Gastroesophageal sphincter (tissue), 3 donors: ENCODE data around the gene DNAAF1.

Source experiments
- EP300 ChIP-seq: sonication (generic); formaldehyde crosslinking; IDR thresholded peaks from one replicate; pipeline ENCODE4 v1.6.1; 2017; ENCODE audit warnings: antibody characterized with exemption, mild to moderate bottlenecking
- POLR2A ChIP-seq, 2 donors: fragments of 450-650 bp; IDR thresholded peaks; one replicate each; pipeline ENCODE4 v1.6.1; 2017; ENCODE audit warnings: antibody characterized with exemption in 2 of 2, mild to moderate bottlenecking in 2 of 2, moderate library complexity in 1 of 2
- TF ChIP-seq, protein P1 (sequence below), 4 experiments: fragments of 200-600 bp in 2 of 4; fragments of 450-650 bp in 2 of 4; sonication (generic) in 1 of 4; IDR thresholded peaks; one replicate each; pipeline ENCODE4 v1.5.1; 2017 to 2019; ENCODE audit warnings: antibody characterized with exemption in 4 of 4, mild to moderate bottlenecking in 2 of 4, moderate library complexity in 2 of 4

DNA sequence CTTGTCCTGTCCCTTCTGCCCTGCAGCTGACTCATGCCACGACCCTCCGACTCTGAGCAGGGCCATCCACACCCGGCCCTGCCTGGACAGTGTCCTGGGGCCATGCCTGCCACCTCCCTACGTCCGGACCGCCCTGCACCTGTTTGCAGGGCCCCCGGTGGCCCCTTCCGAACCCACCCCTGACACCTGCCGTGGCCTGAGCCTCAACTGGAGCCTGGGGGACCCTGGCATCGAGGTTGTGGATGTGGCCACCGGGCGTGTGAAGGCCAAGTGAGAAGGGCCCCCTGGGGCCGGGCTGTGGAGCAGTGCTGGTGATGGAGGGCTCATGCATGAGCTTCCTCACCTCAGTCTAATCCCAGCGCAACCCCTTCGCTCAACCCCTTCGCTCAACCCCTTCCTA is 51.0 kb downstream of the DNAAF1 start:
- TF ChIP-seq, protein P1, sequence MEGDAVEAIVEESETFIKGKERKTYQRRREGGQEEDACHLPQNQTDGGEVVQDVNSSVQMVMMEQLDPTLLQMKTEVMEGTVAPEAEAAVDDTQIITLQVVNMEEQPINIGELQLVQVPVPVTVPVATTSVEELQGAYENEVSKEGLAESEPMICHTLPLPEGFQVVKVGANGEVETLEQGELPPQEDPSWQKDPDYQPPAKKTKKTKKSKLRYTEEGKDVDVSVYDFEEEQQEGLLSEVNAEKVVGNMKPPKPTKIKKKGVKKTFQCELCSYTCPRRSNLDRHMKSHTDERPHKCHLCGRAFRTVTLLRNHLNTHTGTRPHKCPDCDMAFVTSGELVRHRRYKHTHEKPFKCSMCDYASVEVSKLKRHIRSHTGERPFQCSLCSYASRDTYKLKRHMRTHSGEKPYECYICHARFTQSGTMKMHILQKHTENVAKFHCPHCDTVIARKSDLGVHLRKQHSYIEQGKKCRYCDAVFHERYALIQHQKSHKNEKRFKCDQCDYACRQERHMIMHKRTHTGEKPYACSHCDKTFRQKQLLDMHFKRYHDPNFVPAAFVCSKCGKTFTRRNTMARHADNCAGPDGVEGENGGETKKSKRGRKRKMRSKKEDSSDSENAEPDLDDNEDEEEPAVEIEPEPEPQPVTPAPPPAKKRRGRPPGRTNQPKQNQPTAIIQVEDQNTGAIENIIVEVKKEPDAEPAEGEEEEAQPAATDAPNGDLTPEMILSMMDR (IDR thresholded peaks at IDR 0.05) = no peak
- TF ChIP-seq POLR2A (IDR thresholded peaks at IDR 0.05) = no peak
- no peak for TF ChIP-seq EP300
